HG03175 (cell line): ENCODE measurements around the gene SYTL3.
"Not testable (repeated sequence)": the region's sequence is repeated elsewhere in the genome, so short reads cannot be mapped to it uniquely, and the experiment has no call there.

Experiments used
- ATAC-seq: cut with Tn5 transposase; IDR thresholded peaks from one replicate; pipeline ENCODE4 v1.9.1; 2021; ENCODE audit warnings: mild to moderate bottlenecking, moderate library complexity; ENCODE audit not compliant: unreplicated experiment

The SYTL3 gene

GRCh38 chr6:158661156-158661685 is 11.4 kb downstream of the SYTL3 start:
- ATAC-seq = no peak

- no peak for ATAC-seq
Measured at GRCh38 chr6:158662607-158662953, 12.7 kb downstream of the SYTL3 start.

GRCh38 chr6:158662954-158663624 is 13.2 kb downstream of the SYTL3 start:
- no peak for ATAC-seq

- no peak for ATAC-seq
Measured at GRCh38 chr6:158663625-158664165, 13.8 kb downstream of the SYTL3 start.

GRCh38 chr6:158665332-158665731 is 15.5 kb downstream of the SYTL3 start:
- ATAC-seq = no peak

GRCh38 chr6:158666628-158667359 is 16.9 kb downstream of the SYTL3 start:
- no peak for ATAC-seq

GRCh38 chr6:158667360-158667981 is 17.6 kb downstream of the SYTL3 start:
- ATAC-seq = no peak

- no peak for ATAC-seq
Measured at GRCh38 chr6:158668707-158669103, 18.9 kb downstream of the SYTL3 start.

GRCh38 chr6:158669145-158670035 is 19.5 kb downstream of the SYTL3 start:
- no peak for ATAC-seq

GRCh38 chr6:158672119-158672518 is 22.3 kb downstream of the SYTL3 start:
- not testable (repeated sequence) for ATAC-seq

GRCh38 chr6:158672726-158673125 is 22.9 kb downstream of the SYTL3 start:
- no peak for ATAC-seq

- ATAC-seq = no peak
Measured at GRCh38 chr6:158674342-158675131, 24.7 kb downstream of the SYTL3 start.

GRCh38 chr6:158677094-158677493 is 27.2 kb downstream of the SYTL3 start:
- ATAC-seq = not testable (repeated sequence)

GRCh38 chr6:158677906-158678578 is 28.2 kb downstream of the SYTL3 start:
- no peak for ATAC-seq

- ATAC-seq = no peak
Measured at GRCh38 chr6:158680015-158680414, 30.2 kb downstream of the SYTL3 start.

- ATAC-seq = no peak
Measured at GRCh38 chr6:158680481-158680880, 30.6 kb downstream of the SYTL3 start.

GRCh38 chr6:158684311-158684710 is 34.5 kb downstream of the SYTL3 start:
- ATAC-seq = no peak

GRCh38 chr6:158684745-158685324 is 35.0 kb downstream of the SYTL3 start:
- no peak for ATAC-seq

GRCh38 chr6:158686311-158686710 is 36.5 kb downstream of the SYTL3 start:
- no peak for ATAC-seq
